GM18520 (cell line): ENCODE data around the gene VPS8.

Experiments used
- ATAC-seq: cut with Tn5 transposase; IDR thresholded peaks from one replicate; pipeline ENCODE4 v1.9.1; 2021; ENCODE audit not compliant: unreplicated experiment

Gene VPS8

GRCh38 chr3:185075547-185075946 lies 263.6 kb downstream of the VPS8 start:
- no peak for ATAC-seq

GRCh38 chr3:185076219-185076618 lies 264.3 kb downstream of the VPS8 start:
- ATAC-seq, result no peak

- ATAC-seq, result no peak
Observed at GRCh38 chr3:185079625-185080024, 267.7 kb downstream of the VPS8 start.

DNA sequence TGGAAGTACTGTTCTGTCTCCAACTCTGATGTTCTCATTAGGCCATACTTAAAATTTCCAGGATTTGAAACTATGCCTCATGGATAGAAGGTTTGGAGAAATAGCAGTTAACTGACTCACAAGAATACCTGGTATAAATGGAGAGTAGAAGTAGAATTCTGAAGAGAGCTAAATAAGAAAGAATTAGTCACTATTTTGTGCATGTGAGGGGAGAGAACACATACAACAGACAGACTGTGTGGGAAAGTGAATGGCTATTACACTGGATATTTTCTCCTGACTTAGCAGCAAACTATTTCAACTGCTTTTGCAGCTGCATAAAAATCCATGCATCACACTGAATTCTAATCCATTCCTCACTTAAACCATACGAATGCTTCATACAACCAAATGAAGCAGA lies 269.6 kb downstream of the VPS8 start:
- ATAC-seq, result no peak

GRCh38 chr3:185082149-185082548 lies 270.2 kb downstream of the VPS8 start:
- ATAC-seq, result no peak

GRCh38 chr3:185082829-185083228 lies 270.9 kb downstream of the VPS8 start:
- ATAC-seq, result no peak

DNA sequence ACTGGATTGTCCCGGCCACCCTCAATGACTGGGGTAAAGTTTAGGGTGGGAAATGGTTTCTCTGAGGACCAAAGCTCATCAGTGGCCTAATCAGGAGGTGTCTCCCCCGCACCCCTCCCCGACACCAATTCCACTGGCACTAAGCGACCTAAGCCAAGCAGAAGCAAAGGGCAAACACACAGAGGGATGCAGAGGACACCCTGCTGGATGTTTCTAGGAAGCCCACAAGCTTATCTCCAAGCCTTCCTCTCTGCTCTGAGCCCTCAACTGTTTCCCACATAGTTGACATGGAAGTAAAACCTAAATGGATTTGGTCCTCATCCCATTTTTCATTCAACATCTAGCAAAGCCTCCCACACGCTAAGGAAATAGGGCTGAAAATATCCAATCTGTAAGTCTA lies 272.4 kb downstream of the VPS8 start:
- no peak for ATAC-seq

DNA sequence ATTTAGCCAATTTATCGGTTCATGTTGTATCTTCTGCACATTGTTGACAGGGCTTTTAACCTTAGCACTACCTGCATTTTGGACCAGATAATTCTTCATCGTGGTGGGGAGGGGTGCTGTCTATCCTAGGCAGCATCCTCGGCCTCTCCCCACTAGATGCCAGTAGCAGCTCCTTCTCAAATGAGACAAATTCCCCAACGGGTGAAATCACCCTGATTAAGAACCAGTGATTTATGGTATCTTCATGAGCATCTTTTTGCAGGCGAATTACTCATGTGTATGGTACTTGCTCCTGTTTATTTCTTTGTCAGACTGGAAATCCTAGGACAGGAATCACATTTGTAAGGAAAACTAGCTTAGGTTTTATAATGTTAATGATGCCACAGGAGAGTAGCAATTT lies 272.9 kb downstream of the VPS8 start:
- no peak for ATAC-seq

DNA sequence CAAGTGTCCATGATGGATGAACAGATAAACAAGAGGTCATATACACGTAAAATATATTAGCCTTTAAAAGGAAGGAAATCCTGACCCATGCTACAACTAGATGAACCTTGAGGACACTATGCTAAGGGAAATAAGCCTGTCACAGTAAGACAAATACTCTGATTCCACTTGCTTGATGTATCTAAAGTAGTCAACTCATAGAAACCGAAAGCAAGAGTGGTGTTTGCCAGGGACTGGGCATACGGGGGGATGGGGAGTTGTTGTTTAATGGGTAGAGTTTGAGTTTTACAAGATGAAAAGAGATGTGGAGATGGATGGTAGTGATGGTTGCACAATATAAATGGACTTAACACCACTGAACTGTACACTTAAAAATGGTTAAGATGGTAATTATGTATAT lies 275.5 kb downstream of the VPS8 start:
- no peak for ATAC-seq

DNA sequence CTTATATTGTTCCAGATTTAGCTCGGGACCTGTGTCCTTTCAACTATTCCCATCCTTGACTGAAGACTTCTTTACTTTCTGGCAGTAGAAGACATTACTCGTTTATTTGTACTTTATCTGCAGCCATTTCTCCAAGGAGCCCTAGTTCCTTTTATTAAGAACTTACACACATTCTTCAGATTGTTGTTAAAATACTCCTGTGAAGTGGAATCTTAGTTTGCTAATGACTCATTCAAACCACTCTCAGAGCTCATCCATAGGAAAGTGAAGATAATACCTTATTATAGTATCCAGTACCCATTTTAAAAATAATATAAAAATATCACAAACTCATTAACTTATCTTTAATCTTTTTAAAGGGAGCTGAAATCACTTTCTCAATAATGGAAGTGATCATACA lies 277.4 kb downstream of the VPS8 start:
- no peak for ATAC-seq

DNA sequence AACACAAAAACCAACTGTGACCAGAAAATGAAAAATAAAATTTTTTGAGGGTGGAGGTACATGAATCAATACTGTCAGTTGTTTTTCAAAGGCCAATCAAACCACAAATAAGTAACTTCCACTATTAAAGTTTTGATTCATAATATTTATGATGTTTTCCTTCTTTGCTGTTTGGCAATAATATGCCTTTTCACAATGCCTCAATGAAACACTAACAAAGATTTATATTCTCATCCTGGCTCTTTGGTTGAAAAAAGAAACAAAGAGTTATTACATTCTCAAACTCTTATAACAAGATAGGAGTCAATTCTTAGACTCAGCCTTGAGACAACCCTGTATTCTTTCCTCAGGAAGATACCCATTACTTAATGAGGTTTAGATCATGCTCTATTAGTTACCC lies 277.8 kb downstream of the VPS8 start:
- no peak for ATAC-seq

DNA sequence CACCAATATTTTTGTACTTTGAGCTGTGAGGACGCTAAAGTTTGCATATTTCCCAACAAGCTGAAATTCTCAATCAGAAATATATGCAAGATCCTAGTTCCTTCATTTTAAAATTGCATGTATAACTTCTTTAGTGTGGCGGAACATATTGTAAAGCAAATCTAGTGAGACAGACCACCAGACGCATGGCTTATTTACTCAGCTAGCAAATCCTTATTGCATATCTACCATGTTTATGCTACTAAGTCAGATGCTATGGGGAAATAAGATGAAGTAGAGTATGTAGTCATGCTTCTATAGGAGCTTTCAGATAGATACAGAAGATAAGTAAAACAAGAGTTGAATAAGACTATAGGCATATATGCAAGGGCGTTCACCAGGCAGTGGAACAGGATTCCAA lies 278.8 kb downstream of the VPS8 start:
- ATAC-seq, result no peak

- ATAC-seq, result no peak
Observed at GRCh38 chr3:185093116-185093515, 281.1 kb downstream of the VPS8 start.

DNA sequence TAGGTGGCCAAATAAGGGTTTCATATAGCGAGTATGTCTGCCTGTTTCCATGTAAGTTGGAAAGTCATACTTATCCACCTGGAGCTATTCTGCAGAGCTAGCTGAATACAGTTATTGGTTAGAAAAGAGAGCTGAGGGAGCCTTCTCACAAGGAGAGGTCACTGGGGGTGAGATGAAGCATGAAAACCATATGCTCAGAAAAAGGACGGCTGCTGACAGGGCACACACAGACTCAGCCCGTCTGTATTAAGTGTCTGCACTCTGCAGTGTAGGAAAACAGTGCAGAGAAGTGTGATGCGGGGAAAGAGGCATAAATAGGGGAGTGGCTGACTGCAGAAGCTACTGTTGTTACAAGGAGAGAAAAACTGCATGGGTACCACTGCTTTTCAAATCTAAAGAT lies 282.7 kb downstream of the VPS8 start:
- ATAC-seq, result no peak
